Measurements from ENCODE around the gene SPDYE4.

DNA sequence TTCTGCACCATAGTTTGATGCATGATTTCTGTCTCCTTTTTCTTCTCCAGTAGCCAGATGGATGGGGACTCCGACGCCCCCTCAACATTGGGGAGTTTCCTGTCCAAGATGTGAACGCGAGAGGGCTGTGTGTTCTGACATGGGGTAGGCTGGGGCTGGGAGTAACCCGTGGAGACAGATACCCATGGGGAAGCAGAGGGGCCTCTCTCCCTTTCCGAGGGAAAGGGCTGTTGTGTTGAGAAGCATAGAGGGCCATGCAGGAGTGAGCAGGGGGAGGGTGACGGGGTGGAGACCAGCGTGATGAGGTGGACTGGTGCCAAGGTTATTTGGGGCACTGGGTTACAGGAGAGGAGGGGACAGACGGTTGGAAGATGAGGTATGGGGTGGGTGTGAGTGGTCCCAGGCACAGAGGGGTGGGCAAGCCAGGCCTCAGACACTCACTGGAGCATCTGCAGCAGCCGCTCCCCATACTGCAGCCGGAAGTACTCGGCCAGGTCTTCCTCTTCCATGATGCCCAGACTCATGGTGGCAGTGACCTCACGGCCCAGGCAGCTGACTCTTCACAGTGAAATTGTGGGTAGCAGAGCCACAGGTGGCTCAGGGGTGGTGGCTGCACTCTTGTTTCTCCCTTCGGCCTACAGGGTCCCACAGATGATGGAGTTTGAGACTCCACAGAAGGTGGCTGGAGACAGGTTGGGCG is 14.1 kb downstream of the SPDYE4 start:
- TF ChIP-seq, protein P1, sequence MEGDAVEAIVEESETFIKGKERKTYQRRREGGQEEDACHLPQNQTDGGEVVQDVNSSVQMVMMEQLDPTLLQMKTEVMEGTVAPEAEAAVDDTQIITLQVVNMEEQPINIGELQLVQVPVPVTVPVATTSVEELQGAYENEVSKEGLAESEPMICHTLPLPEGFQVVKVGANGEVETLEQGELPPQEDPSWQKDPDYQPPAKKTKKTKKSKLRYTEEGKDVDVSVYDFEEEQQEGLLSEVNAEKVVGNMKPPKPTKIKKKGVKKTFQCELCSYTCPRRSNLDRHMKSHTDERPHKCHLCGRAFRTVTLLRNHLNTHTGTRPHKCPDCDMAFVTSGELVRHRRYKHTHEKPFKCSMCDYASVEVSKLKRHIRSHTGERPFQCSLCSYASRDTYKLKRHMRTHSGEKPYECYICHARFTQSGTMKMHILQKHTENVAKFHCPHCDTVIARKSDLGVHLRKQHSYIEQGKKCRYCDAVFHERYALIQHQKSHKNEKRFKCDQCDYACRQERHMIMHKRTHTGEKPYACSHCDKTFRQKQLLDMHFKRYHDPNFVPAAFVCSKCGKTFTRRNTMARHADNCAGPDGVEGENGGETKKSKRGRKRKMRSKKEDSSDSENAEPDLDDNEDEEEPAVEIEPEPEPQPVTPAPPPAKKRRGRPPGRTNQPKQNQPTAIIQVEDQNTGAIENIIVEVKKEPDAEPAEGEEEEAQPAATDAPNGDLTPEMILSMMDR (IDR thresholded peaks at IDR 0.05; ENCODE audit: insufficient read depth, low read depth, low read length): no peak
- no peak for TF ChIP-seq EZH2 (IDR thresholded peaks at IDR 0.05; ENCODE audit: insufficient read depth, low read length)

Data from astrocyte (in vitro differentiated cells and primary cell).